Loucy (cell line): ENCODE results near the gene CHMP3.

Experiments
- CTCF ChIP-seq: fragments of 200-600 bp; sonication (generic); conservative IDR thresholded peaks from 2 replicates; pipeline ENCODE4 v1.5.1; 2014; ENCODE audit warnings: mild to moderate bottlenecking, antibody characterized with exemption, low read length
- EZH2phosphoT487 ChIP-seq: fragments of 200-600 bp; IDR thresholded peaks from 2 replicates; pipeline ENCODE4 v1.6.1; 2018; ENCODE audit warnings: antibody characterized with exemption, mild to moderate bottlenecking, moderate library complexity, borderline replicate concordance

- TF ChIP-seq CTCF (no peak), EZH2phosphoT487 (no peak)
Observed at GRCh38 chr2:86566821-86567190, 3.6 kb upstream of the CHMP3 start.
